HG03135 (cell line): ENCODE results near the gene CDK5R1.
"Not testable (repeated sequence)": the region's sequence is repeated elsewhere in the genome, so short reads cannot be mapped to it uniquely, and the experiment has no call there.

ENCODE experiments used
- ATAC-seq: cut with Tn5 transposase; IDR thresholded peaks from one replicate; pipeline ENCODE4 v1.9.1; 2021; ENCODE audit warnings: mild to moderate bottlenecking, moderate library complexity; ENCODE audit not compliant: unreplicated experiment

The CDK5R1 gene

GRCh38 chr17:32486701-32487472 is at the start of gene CDK5R1:
CDK5R1 (plus strand) TSS chr17:32486993; CDS start chr17:32487621, 628 bp downstream.
- peak; percentile 50 for ATAC-seq

- no peak for ATAC-seq
Observed at GRCh38 chr17:32440722-32441121, 46.1 kb upstream of the CDK5R1 start.

- no peak for ATAC-seq
Observed at GRCh38 chr17:32441886-32442285, 44.9 kb upstream of the CDK5R1 start.

GRCh38 chr17:32443827-32444300 is 42.9 kb upstream of the CDK5R1 start:
- no peak for ATAC-seq

- peak; percentile 89 for ATAC-seq
Observed at GRCh38 chr17:32444301-32445073, 42.3 kb upstream of the CDK5R1 start, which contains the start of gene PSMD11. PSMD11 (plus strand) TSS chr17:32444510; CDS start chr17:32444524, 14 bp downstream.

- peak; percentile 12 for ATAC-seq
Observed at GRCh38 chr17:32445074-32445415, 41.7 kb upstream of the CDK5R1 start.

GRCh38 chr17:32445497-32445896 is 41.3 kb upstream of the CDK5R1 start:
- ATAC-seq = no peak

- ATAC-seq = no peak
Observed at GRCh38 chr17:32445971-32446370, 40.8 kb upstream of the CDK5R1 start.

GRCh38 chr17:32446949-32447348 is 39.8 kb upstream of the CDK5R1 start:
- no peak for ATAC-seq

GRCh38 chr17:32449963-32450362 is 36.8 kb upstream of the CDK5R1 start:
- ATAC-seq = no peak

GRCh38 chr17:32450379-32450778 is 36.4 kb upstream of the CDK5R1 start:
- ATAC-seq = not testable (repeated sequence)

GRCh38 chr17:32451879-32452278 is 34.9 kb upstream of the CDK5R1 start:
- no peak for ATAC-seq

- ATAC-seq = no peak
Observed at GRCh38 chr17:32452281-32452680, 34.5 kb upstream of the CDK5R1 start.

- no peak for ATAC-seq
Observed at GRCh38 chr17:32453370-32453769, 33.4 kb upstream of the CDK5R1 start.

- no peak for ATAC-seq
Observed at GRCh38 chr17:32458371-32458770, 28.4 kb upstream of the CDK5R1 start.

- ATAC-seq = no peak
Observed at GRCh38 chr17:32460054-32460453, 26.7 kb upstream of the CDK5R1 start.

- ATAC-seq = no peak
Observed at GRCh38 chr17:32461498-32461852, 25.3 kb upstream of the CDK5R1 start.

GRCh38 chr17:32461853-32462617 is 24.8 kb upstream of the CDK5R1 start:
- no peak for ATAC-seq

GRCh38 chr17:32463304-32463703 is 23.5 kb upstream of the CDK5R1 start:
- ATAC-seq = no peak

GRCh38 chr17:32464374-32464773 is 22.4 kb upstream of the CDK5R1 start:
- no peak for ATAC-seq

- no peak for ATAC-seq
Observed at GRCh38 chr17:32467949-32468348, 18.8 kb upstream of the CDK5R1 start.
